ENCODE measurements around the gene PDCD2L. TPM values are rescaled to one million over a fixed set of nuclear protein-coding genes. Genes with fewer than 3 reads are reported as not detected.
A peak's percentile ranks its signal among the peaks of the same experiment; 100 is the strongest.

The PDCD2L gene
- total and polyA plus RNA-seq, 7 donors = 12.3 to 30.2 (median 20.0) TPM

GRCh38 chr19:34363094-34363493 is 41.1 kb upstream of the PDCD2L start:
- H3K27ac ChIP-seq = no peak overlapping the region
- no peaks in the 10 kb centered on the region for H3K9me3 ChIP-seq
- 79 to 86% (median 79%) methylated on average over 4 of the region's 4 CpGs for WGBS, 3 donors
- peaks cover 30% of the 10 kb centered on the region for H3K4me1 ChIP-seq
- TF ChIP-seq CTCF (IDR thresholded peaks at IDR 0.05) = no peak
- no peak for ATAC-seq
- intact Hi-C loops (cut with DNase I) = no loop called here
- H3K4me3 ChIP-seq = no peak overlapping the region
- H3K36me3 ChIP-seq (ENCODE audit: insufficient read depth in 1 of 2, low read depth in 1 of 2) = peaks cover 2 to 18% of the 10 kb centered on the region in 2 donors
- H3K27me3 ChIP-seq (ENCODE audit: insufficient read depth in 3 of 3, low read length in 2 of 3) = no peaks in the 10 kb centered on the region
- no peak for DNase-seq

- 84 to 99% (median 94%) methylated on average over 5 of the region's 5 CpGs for WGBS, 3 donors
- no peak for DNase-seq
- ATAC-seq = no peak
- Histone ChIP-seq H3K36me3 (ENCODE audit: insufficient read depth in 1 of 2, low read depth in 1 of 2) (peaks cover 2 to 26% of the 10 kb centered on the region in 2 donors), H3K4me3 (no peak overlapping the region), H3K27me3 (ENCODE audit: insufficient read depth in 3 of 3, low read length in 2 of 3) (no peaks in the 10 kb centered on the region), H3K9me3 (no peaks in the 10 kb centered on the region), H3K27ac (no peak overlapping the region), H3K4me1 (peaks cover 29% of the 10 kb centered on the region)
- intact Hi-C loops (cut with DNase I) = no loop called here
- TF ChIP-seq CTCF (IDR thresholded peaks at IDR 0.05) = no peak
Measured at GRCh38 chr19:34363930-34364329, 40.3 kb upstream of the PDCD2L start.

GRCh38 chr19:34364462-34364829 is 39.8 kb upstream of the PDCD2L start:
- no peak for TF ChIP-seq CTCF (IDR thresholded peaks at IDR 0.05)
- peaks cover 30% of the 10 kb centered on the region for H3K4me1 ChIP-seq
- 44 to 58% (median 45%) methylated on average over 11 of the region's 11 CpGs for WGBS, 3 donors
- intact Hi-C loops (cut with DNase I) = no loop called here
- H3K27ac ChIP-seq = peak overlapping the region; percentile 91
- DNase-seq = no peak
- H3K36me3 ChIP-seq (ENCODE audit: insufficient read depth in 1 of 2, low read depth in 1 of 2) = peaks cover 2 to 31% of the 10 kb centered on the region in 2 donors
- ATAC-seq = no peak
- H3K9me3 ChIP-seq = no peaks in the 10 kb centered on the region
- peak overlapping the region; percentile 99 for H3K4me3 ChIP-seq
- no peaks in the 10 kb centered on the region for H3K27me3 ChIP-seq (ENCODE audit: insufficient read depth in 3 of 3, low read length in 2 of 3)

- peak; percentile 72 to 74 (median 72) for ATAC-seq
- Histone ChIP-seq H3K27me3 (ENCODE audit: insufficient read depth in 3 of 3, low read length in 2 of 3) (no peaks in the 10 kb centered on the region), H3K4me1 (peaks cover 35% of the 10 kb centered on the region), H3K27ac (peak within 1 kb of the TSS; percentile 91), H3K36me3 (ENCODE audit: insufficient read depth in 1 of 2, low read depth in 1 of 2) (peaks cover 2 to 36% of the 10 kb centered on the region in 2 donors), H3K9me3 (no peaks in the 10 kb centered on the region), H3K4me3 (peak within 1 kb of the TSS; percentile 99)
- WGBS, 3 donors = 0 to 1% (median 0%) methylated on average over 29 to 67 of the region's 67 CpGs
- intact Hi-C loops (cut with DNase I) = loop anchor here in 1 of 2 donors (5.0 kb wide), 1 partner anchor 62 kb away; the partner anchor contains the start of gene UBA2
- peak; percentile 67 to 75 for DNase-seq
- no peak for TF ChIP-seq CTCF (IDR thresholded peaks at IDR 0.05)
Measured at GRCh38 chr19:34364830-34365462, 39.3 kb upstream of the PDCD2L start, which contains the start of gene GPI. Gene GPI (plus strand): TSS chr19:34365196. CDS start chr19:34365267, 71 bp downstream.

All from psoas muscle (tissue), 8 donors.